GM19395 (cell line): ENCODE measurements around the gene TRIB2.
A peak's percentile ranks its signal among the peaks of the same experiment; 100 is the strongest.
"Not testable (repeated sequence)": the region's sequence is repeated elsewhere in the genome, so short reads cannot be mapped to it uniquely, and the experiment has no call there.

ENCODE experiments used
- ATAC-seq: cut with Tn5 transposase; IDR thresholded peaks from one replicate; pipeline ENCODE4 v1.9.1; 2021; ENCODE audit warnings: mild to moderate bottlenecking, moderate library complexity; ENCODE audit not compliant: unreplicated experiment

TRIB2 gene

DNA sequence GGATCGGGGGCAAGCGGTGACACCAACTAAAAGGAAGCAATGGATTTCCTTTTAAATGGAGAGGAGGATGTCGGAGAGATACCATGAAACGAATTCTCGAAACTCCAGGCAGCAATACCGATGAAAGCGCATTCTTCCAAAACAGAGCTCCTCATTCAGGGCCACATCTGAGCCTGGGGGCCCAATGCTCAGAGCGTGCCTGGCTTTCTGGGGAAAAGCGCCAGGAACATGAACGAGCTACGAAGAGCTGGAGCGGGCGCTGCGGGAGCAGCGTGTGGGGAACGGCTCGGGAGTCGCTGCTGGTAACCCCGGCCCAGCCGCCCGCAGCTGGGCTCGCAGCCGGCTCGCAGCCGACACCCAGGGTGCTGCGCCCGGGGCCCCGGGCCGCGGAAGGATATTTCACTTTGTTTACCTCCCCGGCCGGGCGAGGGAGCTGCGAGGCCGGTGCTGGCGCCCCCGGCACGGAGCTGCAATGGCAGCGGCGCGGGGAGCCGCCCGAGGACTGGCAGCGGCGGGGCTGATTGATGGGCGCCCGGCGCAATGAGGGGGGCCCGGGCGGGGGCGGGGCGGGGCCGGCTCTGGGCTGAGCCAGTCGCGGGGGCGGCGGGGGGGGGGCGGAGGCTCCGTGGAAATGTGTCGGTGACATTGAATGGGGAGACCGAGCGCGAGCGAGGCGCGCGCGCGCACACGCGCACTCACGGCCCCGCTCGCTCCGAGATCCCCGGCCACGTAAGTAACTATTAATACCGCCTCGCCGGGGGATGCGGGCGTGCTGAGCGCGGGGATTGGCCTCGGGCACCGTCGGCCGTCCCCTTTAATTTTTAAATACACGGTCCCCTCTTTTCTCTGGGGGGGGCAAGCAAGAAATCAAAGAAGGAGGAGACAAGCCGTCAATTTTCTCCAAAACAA, at the start of gene TRIB2:
Gene TRIB2, plus strand, starts transcription at position 655 of the 909 bp plus-strand sequence. CDS start 1,372 bp downstream, outside the sequence.
- ATAC-seq, result peak; percentile 62

DNA sequence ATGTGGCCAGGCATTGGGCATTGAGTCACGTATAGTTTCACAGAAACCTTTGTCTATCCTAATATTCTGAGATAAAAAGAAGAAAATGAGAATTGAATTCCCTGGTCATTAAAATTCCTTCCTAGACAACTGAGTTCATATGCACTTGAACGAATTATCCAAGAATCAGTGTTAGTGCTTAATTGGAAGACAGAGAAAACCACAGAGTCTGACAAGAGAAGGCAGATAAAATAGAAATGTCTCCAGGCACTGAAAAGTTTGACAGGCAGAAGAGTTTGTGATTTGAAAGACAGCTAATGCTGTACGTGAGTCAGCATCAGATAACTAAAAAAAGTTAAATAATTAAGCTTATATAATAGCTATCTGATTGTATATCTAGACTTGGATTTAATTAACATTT, 47.7 kb upstream of the TRIB2 start:
- no peak for ATAC-seq

DNA sequence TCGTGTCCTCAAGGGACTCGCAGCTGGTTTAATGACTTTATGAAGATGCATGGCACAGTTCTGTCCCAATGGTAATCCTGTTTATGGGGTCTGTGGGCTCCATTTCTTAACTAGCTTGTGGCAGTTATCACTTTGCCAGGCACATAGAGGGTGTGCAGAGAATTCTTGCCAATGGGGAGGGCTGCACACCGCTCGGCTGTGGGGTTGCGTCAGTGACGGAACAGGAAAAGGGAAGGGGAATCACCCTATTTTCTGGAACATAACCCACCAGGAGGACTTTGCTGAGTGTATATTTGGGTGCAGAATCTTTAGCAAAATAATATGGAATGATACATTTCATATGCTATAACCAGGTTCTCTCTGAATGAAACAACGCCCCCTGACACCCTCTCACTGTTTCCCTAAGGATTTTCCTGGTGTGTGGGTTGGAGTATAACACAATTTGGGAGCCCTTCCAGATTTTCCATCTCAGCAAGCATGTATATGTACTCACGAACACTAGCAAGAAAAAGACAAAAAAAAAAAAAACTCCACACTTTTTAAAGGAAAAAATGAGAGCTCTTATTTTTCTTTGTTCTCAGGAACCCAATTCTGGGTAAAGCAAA, 43.9 kb upstream of the TRIB2 start:
- ATAC-seq, result no peak

- no peak for ATAC-seq
These were observed 42.0 kb upstream of the TRIB2 start for GRCh38 chr2:12674644-12675328.

GRCh38 chr2:12675352-12675795, 41.4 kb upstream of the TRIB2 start:
- ATAC-seq, result no peak

GRCh38 chr2:12675801-12676200, 40.9 kb upstream of the TRIB2 start:
- ATAC-seq, result no peak

GRCh38 chr2:12676771-12677170, 40.0 kb upstream of the TRIB2 start:
- no peak for ATAC-seq

DNA sequence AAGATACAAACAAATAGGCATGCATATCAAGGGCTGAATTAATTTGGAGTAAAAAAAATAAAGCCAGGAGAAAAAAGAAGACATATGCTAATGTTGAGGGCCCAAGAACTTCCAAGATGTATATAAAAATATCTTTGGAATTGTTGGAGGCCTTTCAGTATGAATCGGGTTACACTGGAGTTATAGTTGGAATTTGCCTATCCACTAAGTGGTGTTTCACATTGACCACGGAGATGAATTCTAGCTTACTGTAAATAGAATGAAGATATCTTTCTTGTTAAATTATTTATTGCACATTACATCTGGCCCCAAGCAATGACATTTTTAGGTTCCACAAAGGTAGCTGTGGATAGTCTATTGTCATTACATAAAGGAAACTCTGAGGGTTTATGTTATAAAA, 38.5 kb upstream of the TRIB2 start:
- ATAC-seq, result no peak

- ATAC-seq, result no peak
These were observed 37.1 kb upstream of the TRIB2 start for GRCh38 chr2:12679550-12680072.

DNA sequence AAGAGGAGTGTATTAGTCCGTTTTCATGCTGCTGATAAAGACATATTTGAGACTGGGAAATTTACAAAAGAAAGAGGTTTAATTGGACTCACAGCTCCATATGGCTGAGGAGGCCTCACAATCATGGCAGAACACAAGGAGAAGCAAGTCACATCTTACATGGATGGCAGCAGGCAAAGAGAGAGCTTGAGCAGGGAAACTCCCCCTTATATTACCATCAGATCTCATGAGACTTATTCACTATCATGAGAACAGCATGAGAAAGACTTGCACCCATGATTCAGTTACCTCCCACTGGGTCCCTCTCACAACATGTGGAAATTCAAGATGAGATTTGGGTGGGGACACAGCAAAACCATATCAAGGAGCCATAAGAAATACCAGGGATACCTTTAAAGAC, 36.6 kb upstream of the TRIB2 start:
- not testable (repeated sequence) for ATAC-seq

GRCh38 chr2:12682017-12682416, 34.7 kb upstream of the TRIB2 start:
- no peak for ATAC-seq

DNA sequence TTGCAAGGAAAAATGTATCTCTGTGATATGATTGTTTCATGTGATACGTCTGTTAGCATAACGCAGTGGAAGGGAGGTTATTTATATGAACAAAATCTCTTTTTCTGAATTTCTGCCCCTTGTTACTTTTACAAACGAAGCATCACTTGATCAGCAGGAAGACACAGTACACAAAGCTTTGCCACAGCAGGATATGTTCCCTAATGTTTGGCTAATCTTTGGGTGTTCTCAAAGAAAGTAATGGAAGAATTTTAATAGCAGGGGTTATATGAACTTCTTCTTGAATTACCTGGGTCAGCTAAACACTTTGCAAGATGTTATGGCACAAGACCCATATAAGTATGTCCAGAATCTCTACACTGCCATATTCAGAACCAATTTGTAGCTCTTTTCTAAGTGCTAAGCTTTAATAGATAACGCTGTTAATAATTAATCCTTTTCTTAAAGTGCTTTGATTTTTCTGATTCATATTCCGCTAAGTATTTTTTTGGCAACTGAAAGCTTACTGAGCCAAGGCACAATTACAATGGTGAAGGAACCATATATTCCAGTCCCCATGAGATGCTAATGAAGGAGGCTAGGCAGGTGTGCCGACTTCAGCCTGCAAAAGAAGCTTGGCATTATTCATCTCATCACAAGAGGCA, 33.2 kb upstream of the TRIB2 start:
- no peak for ATAC-seq

DNA sequence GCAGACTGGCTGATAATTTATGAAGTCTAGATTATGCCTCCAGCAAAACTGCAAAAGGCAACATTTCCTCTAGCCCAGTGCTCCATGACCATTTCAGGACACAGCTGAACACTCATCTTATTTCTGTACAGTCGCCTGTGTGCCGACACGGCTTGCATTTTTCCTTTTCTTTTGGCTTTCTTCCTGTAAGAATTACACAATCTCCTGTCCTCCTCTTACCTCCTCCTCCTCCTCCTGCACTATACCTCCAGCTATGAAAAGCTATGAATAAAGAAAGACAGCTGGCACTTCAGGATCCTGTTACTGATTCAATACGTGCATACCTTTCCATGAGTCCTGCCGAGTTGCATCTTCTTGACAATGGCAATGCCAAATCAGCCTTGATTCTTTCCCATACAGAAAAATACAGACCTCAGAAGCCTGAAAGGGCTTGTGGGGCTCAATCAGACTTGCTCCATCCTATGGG, 32.2 kb upstream of the TRIB2 start:
- ATAC-seq, result no peak

DNA sequence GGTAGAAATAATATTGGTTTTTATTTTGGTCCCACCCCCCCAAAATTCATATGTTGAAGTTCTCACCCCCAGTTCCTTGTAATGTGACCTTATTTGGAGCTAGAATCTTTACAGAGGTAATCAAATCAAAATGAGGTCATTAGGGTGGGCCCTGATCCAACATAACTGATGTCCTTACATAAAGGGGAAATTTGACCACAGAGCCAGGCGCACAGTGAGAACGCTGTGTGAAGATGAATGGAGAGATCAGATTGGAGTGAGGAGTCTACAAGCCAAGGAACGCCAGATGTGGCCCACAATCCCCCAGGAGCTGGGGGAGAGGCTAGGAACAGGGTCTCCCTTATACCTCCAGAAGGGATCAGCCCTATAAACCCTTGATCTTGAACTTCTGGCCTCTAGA, 31.6 kb upstream of the TRIB2 start:
- no peak for ATAC-seq

DNA sequence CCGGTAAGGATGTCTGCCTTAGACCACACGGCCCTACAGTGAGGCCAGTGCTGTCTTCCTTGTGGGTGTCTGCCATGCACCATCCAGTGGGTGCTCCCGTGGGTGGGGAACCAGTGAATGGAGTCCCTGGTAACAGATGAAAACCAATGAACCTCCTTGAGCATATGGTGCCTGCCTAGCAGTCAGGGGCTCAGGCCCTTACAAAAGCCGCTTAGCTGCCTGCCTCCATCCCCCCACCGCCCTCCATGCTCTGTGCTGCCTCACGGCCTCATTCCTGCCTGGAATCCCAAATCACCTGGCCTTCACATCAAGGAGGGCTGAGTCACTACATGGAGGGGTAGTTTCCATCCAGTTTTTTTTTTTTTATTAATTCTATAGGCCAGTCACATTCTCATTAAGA, 30.8 kb upstream of the TRIB2 start:
- no peak for ATAC-seq

DNA sequence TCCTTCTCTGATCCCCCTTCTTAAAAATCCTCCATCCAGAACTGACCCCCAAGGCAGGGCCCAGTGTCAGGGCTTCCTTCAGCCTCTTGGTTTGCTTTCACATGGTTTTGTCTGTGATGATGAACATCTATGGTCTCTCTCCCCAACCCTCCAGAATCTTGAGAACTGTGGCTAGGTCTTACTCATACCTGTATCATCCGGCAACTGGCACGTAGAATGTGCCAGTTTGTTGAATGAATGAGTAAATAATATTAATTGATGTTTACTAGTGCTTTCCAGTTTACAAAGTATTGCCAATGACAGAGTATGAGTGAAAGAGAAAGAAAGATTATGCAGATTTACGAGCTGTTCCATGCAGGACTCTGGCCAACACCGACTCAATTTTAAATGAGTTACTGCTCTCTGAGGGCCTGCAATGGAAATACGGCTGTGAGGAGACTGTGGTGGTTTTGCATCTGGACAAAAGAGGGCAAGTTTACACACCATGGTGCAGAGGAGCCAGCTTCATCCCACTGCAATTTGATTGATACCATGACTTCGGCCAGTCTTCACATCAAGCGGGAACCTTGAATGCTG, 29.9 kb upstream of the TRIB2 start:
- no peak for ATAC-seq

DNA sequence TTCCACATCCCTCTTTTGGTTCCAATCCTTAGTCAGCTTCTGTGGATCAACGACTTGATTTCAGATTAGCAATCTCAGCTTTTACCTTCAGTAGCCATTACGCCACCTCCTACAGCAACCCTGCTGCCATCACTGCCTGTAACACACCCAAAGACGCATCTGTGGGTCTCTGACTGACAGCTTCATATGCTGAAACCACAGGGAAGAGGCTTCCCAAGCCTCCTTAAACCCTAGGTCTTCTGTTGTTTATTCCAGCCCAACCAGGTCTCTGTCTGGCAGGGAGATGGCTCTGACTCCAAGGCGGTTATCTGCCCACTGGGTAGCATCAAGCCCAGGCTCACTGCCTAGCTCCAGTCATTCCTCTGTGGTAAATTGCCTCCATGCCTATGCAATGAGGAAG, 28.6 kb upstream of the TRIB2 start:
- no peak for ATAC-seq

GRCh38 chr2:12688893-12689292, 27.8 kb upstream of the TRIB2 start:
- ATAC-seq, result no peak

GRCh38 chr2:12693509-12693908, 23.2 kb upstream of the TRIB2 start:
- no peak for ATAC-seq

GRCh38 chr2:12694990-12695774, 21.6 kb upstream of the TRIB2 start:
- ATAC-seq, result peak; percentile 88
